ENCODE data around the gene RHCE.
"Not testable (repeated sequence)": the region's sequence is repeated elsewhere in the genome, so short reads cannot be mapped to it uniquely, and the experiment has no call there.

The RHCE gene
- long read RNA-seq, partial matches to known transcripts = 0 of 1 reads
- long read RNA-seq, other reads (novel, unspliced or antisense) = 1 of 1 reads

- not testable (repeated sequence) for H3K27me3 ChIP-seq (ENCODE audit: insufficient read depth, poor library complexity, severe bottlenecking); H3K4me3 ChIP-seq (replicated peaks; ENCODE audit: insufficient read depth, low read length); H3K27ac ChIP-seq (replicated peaks); DNase-seq (ENCODE audit: low read depth in 1 of 2, low spot score in 1 of 2)
Observed at GRCh38 chr1:25420715-25421114, at the start of gene RHCE. Gene RHCE, minus strand, starts transcription at chr1:25420825. Its CDS starts 39 bp downstream, at chr1:25420786.

DNA sequence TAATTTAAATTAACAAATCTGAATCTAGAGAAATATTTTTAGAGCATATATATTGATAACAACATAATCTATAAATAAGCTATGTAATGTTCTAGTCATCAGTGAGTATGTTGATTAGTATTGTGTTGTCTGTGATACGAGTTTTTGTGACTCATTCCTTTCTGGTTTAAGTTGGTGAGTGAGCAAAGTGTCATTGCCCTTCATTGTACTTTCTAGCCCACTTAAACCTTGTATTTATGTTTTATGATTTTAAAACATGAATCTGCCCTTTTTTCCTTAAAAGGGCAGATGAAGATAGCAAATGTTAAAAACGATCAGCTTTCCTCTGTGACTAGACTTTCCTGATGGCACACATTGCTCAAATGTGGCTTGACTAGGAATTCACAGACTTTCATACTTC lies 48.6 kb upstream of the RHCE start:
- no peak for DNase-seq (ENCODE audit: low read depth in 1 of 2, low spot score in 1 of 2)
- H3K4me3 ChIP-seq (replicated peaks; ENCODE audit: insufficient read depth, low read length) = no peak overlapping the region
- H3K27ac ChIP-seq (replicated peaks) = no peak overlapping the region
- no peak for TF ChIP-seq GABPA (IDR thresholded peaks at IDR 0.05; ENCODE audit: low read depth)
- TF ChIP-seq SPI1 (IDR thresholded peaks at IDR 0.05; ENCODE audit: borderline replicate concordance, low read depth) = no peak
- TF ChIP-seq POLR2AphosphoS5 (IDR thresholded peaks at IDR 0.05; ENCODE audit: low read depth) = no peak
- TF ChIP-seq CTCF (IDR thresholded peaks at IDR 0.05; ENCODE audit: insufficient read depth, low read length) = no peak
- no peak for TF ChIP-seq REST (IDR thresholded peaks at IDR 0.05; ENCODE audit: insufficient replicate concordance, low read depth)
- H3K27me3 ChIP-seq (ENCODE audit: insufficient read depth, poor library complexity, severe bottlenecking) = no peaks in the 10 kb centered on the region

DNA sequence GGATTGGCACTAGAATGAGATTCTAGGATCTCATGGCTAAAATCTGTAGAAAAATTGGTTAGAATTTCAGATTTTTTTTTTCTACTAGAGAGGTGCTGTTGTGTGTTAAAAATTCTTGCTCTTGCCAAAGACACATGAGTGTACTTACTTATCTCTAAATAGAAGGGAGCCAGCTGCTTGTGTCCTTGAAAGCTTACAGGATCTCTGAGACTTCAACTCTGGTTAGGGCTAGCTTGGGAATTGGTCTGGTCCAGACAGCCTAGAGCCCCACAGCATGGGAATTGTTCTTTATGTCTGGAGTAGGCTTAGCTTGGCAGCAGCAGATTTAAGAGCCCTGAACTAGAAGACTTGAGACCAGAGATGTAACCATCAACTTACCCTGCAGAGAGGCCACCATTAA lies 47.4 kb upstream of the RHCE start:
- DNase-seq (ENCODE audit: low read depth in 1 of 2, low spot score in 1 of 2) = peak in 1 of 2 experiments; percentile 35
- no peak overlapping the region for H3K4me3 ChIP-seq (replicated peaks; ENCODE audit: insufficient read depth, low read length)
- H3K27ac ChIP-seq (replicated peaks) = peak overlapping the region; percentile 37
- no peaks in the 10 kb centered on the region for H3K27me3 ChIP-seq (ENCODE audit: insufficient read depth, poor library complexity, severe bottlenecking)
- no peak for TF ChIP-seq CTCF (IDR thresholded peaks at IDR 0.05; ENCODE audit: insufficient read depth, low read length)
- no peak for TF ChIP-seq GABPA (IDR thresholded peaks at IDR 0.05; ENCODE audit: low read depth)
- TF ChIP-seq SPI1 (IDR thresholded peaks at IDR 0.05; ENCODE audit: borderline replicate concordance, low read depth) = no peak
- TF ChIP-seq REST (IDR thresholded peaks at IDR 0.05; ENCODE audit: insufficient replicate concordance, low read depth) = no peak
- TF ChIP-seq POLR2AphosphoS5 (IDR thresholded peaks at IDR 0.05; ENCODE audit: low read depth) = no peak

DNA sequence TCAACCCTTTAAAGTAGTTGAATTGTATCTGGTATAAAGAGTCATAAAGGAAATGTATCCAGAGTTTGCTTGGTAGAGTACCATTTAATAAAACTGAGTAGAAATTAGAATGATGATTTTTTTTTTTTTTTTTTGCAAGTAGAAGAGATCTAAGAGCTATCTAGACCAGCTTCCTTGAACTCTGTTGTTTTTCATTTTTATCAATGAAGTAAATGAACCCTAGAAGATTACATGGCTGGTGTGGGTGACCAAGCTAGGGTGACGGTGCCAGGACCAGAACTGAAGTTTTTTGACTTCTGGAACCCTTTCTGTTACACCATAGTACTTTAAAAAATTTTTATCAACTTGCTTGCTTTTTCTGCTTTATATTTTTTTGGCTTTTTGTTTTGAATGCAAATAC lies 47.0 kb upstream of the RHCE start:
- Histone ChIP-seq H3K27ac (replicated peaks) (peak overlapping the region; percentile 37), H3K4me3 (replicated peaks; ENCODE audit: insufficient read depth, low read length) (no peak overlapping the region), H3K27me3 (ENCODE audit: insufficient read depth, poor library complexity, severe bottlenecking) (no peaks in the 10 kb centered on the region)
- DNase-seq (ENCODE audit: low read depth in 1 of 2, low spot score in 1 of 2) = no peak
- TF ChIP-seq GABPA (IDR thresholded peaks at IDR 0.05; ENCODE audit: low read depth) (no peak), REST (IDR thresholded peaks at IDR 0.05; ENCODE audit: insufficient replicate concordance, low read depth) (no peak), CTCF (IDR thresholded peaks at IDR 0.05; ENCODE audit: insufficient read depth, low read length) (no peak), SPI1 (IDR thresholded peaks at IDR 0.05; ENCODE audit: borderline replicate concordance, low read depth) (no peak), POLR2AphosphoS5 (IDR thresholded peaks at IDR 0.05; ENCODE audit: low read depth) (no peak)
